Measurements from ENCODE around the gene NT5C3A.

- no peak for TF ChIP-seq ZBTB20 (CRISPR knock-in tag; IDR thresholded peaks at IDR 0.05; ENCODE audit: borderline replicate concordance, low read depth)
- TF ChIP-seq, protein P1, sequence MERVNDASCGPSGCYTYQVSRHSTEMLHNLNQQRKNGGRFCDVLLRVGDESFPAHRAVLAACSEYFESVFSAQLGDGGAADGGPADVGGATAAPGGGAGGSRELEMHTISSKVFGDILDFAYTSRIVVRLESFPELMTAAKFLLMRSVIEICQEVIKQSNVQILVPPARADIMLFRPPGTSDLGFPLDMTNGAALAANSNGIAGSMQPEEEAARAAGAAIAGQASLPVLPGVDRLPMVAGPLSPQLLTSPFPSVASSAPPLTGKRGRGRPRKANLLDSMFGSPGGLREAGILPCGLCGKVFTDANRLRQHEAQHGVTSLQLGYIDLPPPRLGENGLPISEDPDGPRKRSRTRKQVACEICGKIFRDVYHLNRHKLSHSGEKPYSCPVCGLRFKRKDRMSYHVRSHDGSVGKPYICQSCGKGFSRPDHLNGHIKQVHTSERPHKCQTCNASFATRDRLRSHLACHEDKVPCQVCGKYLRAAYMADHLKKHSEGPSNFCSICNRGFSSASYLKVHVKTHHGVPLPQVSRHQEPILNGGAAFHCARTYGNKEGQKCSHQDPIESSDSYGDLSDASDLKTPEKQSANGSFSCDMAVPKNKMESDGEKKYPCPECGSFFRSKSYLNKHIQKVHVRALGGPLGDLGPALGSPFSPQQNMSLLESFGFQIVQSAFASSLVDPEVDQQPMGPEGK (CRISPR knock-in tag; IDR thresholded peaks at IDR 0.05): no peak
These were observed 10.7 kb upstream of the NT5C3A start for GRCh38 chr7:33073243-33073642.

Data from HepG2 (cell line).